AG10803 (cell line): ENCODE measurements around the gene KLHDC4.

Experiments used
- DNase-seq: peaks from one replicate; pipeline ENCODE4 v3.0.0; 2010; ENCODE audit warnings: low read depth
- H3K4me3 ChIP-seq: 2 replicates; pipeline ENCODE4 v1.5.1; 2011; ENCODE audit warnings: mild to moderate bottlenecking, low read length, control low read depth
- TF ChIP-seq, protein P1 (sequence below): conservative IDR thresholded peaks from 2 replicates; pipeline ENCODE4 v1.5.1; 2011; ENCODE audit warnings: mild to moderate bottlenecking, low read length, control low read depth, inconsistent platforms

Gene KLHDC4

DNA sequence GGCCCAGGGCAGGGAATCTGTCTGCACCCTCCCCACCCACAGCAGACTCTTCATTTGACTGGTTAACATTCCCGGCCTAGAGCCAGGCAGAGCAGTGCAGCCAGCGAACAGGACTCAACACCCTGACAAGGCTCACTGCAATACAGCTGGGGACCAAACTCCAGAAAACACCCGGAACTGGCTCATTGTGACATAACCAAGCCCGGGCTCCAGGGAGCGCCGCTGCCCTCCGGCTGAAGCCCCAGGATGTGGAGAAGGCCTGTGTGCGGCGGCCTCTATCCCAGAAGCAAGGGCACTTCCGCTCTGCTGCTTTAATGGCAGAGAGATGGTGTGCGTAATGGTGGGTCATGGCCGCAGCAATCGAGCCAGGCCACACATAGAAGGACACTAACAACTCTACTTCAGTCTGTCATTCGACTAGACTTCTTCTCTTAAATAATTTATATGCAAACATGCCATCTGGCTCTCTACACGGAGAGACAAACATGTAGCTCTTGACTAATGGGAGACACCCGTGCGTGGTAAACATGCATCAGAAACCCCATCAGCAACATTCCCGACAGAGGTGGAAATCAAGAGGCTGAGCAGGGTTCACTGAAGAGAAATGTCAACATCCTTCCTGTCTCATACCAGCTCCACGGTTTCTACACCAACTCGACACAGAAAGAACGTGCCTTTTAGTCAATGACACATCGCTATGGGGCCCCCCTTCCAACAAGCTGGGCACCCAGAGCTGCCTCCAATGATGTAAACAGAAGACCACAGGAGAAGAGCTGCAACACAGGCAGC is 18.0 kb downstream of the KLHDC4 start:
- no peak for DNase-seq
- TF ChIP-seq, protein P1, sequence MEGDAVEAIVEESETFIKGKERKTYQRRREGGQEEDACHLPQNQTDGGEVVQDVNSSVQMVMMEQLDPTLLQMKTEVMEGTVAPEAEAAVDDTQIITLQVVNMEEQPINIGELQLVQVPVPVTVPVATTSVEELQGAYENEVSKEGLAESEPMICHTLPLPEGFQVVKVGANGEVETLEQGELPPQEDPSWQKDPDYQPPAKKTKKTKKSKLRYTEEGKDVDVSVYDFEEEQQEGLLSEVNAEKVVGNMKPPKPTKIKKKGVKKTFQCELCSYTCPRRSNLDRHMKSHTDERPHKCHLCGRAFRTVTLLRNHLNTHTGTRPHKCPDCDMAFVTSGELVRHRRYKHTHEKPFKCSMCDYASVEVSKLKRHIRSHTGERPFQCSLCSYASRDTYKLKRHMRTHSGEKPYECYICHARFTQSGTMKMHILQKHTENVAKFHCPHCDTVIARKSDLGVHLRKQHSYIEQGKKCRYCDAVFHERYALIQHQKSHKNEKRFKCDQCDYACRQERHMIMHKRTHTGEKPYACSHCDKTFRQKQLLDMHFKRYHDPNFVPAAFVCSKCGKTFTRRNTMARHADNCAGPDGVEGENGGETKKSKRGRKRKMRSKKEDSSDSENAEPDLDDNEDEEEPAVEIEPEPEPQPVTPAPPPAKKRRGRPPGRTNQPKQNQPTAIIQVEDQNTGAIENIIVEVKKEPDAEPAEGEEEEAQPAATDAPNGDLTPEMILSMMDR = no peak

DNA sequence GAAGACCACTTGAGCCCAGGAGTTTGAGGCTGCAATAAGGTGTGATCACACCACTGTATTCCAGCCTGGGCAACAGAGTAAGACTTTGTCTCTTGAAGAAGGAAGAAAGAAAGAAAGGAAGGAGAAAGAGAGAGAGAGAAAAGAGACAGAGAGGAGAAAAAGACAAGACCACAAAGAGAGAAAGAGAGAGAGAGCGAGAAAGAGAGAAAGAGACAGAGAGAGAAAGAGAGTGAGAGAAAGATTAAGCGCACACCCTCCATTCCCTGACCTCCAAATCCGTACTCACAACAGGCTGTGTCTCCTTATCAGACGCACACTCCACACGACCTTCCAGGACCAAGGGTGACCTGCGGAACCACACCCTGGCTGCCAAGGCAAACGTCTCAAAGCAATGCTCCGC is 19.6 kb downstream of the KLHDC4 start:
- DNase-seq = no peak
- TF ChIP-seq, protein P1 = no peak
- H3K4me3 ChIP-seq = no peak overlapping the region

More for the DNA sequence above, 18.0 kb downstream of the KLHDC4 start:
- H3K4me3 ChIP-seq = no peak overlapping the region

DNA sequence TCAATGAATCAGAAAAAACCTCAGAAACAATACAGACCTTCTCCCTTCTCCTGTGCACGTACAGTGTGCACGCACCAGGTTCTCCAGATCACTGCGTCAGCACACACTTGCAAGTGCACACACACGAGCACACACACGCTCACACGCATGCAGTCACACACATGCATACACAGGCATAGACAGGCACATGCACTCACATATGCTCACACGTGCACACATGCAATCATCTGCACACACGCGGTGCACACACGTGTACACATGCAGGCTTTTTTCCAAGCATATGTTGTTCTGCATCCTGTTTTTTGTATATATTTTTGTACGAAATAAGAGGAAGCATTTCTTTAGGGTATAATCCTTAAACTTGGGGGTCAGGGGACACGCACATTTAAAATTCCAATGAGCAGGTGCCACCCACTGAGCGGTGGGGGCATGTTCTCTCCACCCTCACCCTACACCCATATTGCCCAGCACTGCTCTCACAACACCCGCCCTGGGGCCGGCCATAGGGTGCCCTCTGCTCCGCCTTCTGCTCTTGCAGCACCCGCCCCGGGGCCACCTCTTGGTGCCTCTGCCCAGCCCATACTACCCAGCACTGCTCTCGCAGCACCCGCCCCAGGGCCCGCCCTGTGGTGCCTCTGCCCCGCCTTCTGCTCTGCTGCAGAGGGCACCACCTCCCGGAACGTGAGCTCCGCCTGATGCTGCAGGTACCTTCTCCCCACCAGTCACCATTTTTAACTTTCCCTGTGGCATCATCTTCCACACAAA is 20.9 kb downstream of the KLHDC4 start:
- TF ChIP-seq, protein P1 = no peak

DNA sequence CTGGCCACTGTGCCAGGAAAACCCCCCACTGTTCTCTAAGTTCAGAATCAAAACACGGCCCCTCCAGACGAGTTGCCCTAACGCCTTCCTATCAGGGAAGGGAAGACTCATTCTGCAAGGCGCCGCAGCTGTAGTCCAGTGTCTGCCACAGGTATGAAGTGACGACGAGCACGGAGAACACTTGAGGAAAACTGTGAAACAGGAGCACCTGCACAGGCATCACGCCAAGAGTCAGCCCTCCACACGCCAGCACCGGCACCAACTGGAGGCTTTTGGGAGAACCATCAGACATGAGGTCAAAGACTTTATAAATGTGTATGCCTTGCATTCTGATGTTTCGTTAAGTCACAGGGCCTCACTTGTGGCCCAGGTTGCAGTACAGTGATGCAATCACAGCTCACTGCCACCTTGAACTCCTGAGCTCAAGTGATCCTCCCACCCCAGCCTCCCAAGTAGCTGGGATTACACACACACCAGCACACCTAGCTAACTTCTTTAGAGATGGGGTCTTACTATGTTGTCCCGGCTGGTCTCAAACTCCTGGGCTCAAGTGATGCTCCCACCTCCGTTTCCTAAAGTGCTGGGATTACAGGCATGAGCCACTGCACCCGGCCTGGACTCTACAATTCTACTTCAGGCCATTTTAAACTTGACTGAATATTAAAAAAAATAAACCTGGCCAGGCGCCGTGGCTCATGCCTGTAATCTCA is 22.9 kb downstream of the KLHDC4 start:
- TF ChIP-seq, protein P1 = no peak

More for the DNA sequence above, 20.9 kb downstream of the KLHDC4 start:
- H3K4me3 ChIP-seq = no peak overlapping the region
- DNase-seq = no peak

DNA sequence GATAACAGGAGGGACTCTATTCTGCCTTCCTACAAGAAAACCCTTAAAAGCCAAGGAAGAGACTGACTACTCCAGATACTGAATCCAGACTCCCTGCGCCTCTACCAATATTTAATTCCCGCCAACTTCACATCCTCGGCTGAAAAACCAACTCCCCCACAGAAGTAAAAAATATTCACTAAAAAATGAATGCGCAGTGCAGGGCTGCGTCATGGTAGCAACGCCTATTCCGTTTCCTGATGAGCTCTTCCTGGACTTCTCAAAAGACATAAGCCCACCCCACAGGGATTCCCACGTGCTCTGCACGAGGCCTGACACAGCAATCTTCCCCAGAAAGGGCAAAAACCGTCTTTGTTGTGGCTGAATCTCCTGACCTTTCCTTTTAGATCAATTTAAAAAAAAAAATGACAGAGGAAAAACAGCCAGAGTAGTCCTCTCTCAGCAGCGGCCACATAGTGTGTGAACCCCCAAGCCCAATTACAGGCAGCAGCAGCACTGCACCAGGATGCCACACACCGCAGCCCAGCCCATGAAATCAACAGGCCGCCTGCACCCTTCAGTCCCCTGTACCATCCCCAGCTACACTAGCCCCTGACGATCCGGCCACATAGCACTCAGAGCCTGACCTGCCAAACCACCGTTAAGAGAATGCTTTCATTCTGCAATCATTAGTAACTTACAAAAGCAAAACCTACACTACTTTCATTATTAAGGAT is 23.9 kb downstream of the KLHDC4 start:
- DNase-seq = no peak
- TF ChIP-seq, protein P1 = no peak
- no peak overlapping the region for H3K4me3 ChIP-seq

More for the DNA sequence above, 22.9 kb downstream of the KLHDC4 start:
- H3K4me3 ChIP-seq = no peak overlapping the region
- DNase-seq = no peak

DNA sequence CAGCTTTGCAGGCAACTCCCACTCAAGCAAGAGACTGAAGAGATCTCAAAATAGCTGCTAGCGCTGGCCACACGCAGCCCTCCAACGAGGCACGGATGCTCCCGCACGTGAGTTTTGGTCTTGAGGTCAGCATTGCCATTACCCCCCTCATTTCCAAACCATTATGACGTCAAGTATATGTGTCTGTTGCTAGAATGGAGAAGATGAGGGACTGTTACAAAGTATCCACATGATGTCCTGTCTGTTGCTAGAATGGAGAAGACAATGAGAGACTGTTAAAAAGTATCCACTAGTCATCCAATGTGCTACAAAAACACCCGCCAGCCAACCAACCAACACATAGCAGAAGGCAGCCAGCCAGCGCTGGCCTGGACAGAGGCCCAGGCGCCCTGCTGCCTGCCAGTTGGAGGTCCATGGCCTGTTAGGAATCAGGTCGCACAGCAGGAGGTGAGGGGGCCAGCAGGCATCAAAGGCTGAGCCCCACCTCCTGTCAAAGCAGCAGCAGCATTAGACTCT is 24.8 kb downstream of the KLHDC4 start:
- peak; percentile 61 for DNase-seq
- TF ChIP-seq, protein P1 = no peak
- no peak overlapping the region for H3K4me3 ChIP-seq
